Stimulated activated naive CD8-positive, alpha-beta T cell treated with anti-CD3 and anti-CD28 coated beads, Interleukin-15, Interleukin-2, amounts not matched to agents 100 ng/mL and 50 ng/mL, for 24 hours (primary cell): ENCODE results near the gene PPP1R13B.
A peak's percentile ranks its signal among the peaks of the same experiment; 100 is the strongest.

Source experiments
- H3K27ac Mint-ChIP-seq: one replicate; pipeline ENCODE4 v1.8.0; 2021; ENCODE audit warnings: mild to moderate bottlenecking, mixed read lengths
- H3K27me3 Mint-ChIP-seq: one replicate; pipeline ENCODE4 v1.8.0; 2021; ENCODE audit warnings: mixed read lengths
- H3K36me3 Mint-ChIP-seq: one replicate; pipeline ENCODE4 v1.8.0; 2021; ENCODE audit warnings: low read depth, mixed read lengths
- H3K4me1 Mint-ChIP-seq: one replicate; pipeline ENCODE4 v1.8.0; 2021; ENCODE audit warnings: low read depth, mixed read lengths
- H3K4me3 Mint-ChIP-seq: one replicate; pipeline ENCODE4 v1.8.0; 2021; ENCODE audit warnings: mild to moderate bottlenecking, mixed read lengths
- H3K9me3 Mint-ChIP-seq: one replicate; pipeline ENCODE4 v1.8.0; 2021; ENCODE audit warnings: mixed read lengths

The PPP1R13B gene

DNA sequence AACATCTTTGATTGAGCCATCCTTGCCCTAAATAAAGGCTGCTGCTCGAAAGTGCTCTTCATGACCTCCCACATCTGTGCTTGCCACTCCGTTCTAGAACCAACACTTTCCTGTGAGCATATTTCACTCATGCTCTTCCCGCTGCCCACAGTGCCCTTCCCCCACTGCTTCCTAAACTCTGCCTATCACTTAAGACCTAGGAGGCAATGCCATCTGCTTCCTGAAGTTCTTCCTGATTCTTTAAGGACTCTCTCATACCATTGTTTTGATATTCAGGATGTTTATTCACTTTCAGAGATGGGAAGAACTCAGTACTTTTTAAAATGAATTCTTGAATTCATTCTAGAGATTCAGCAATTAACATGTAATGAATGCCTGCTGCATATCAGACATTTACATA is 81.8 kb downstream of the PPP1R13B start:
- H3K9me3 Mint-ChIP-seq: no peaks in the 10 kb centered on the region
- no peak overlapping the region for H3K4me3 Mint-ChIP-seq
- no peak overlapping the region for H3K27ac Mint-ChIP-seq
- H3K27me3 Mint-ChIP-seq: no peaks in the 10 kb centered on the region
- H3K4me1 Mint-ChIP-seq: peaks cover 6% of the 10 kb centered on the region
- no peaks in the 10 kb centered on the region for H3K36me3 Mint-ChIP-seq

DNA sequence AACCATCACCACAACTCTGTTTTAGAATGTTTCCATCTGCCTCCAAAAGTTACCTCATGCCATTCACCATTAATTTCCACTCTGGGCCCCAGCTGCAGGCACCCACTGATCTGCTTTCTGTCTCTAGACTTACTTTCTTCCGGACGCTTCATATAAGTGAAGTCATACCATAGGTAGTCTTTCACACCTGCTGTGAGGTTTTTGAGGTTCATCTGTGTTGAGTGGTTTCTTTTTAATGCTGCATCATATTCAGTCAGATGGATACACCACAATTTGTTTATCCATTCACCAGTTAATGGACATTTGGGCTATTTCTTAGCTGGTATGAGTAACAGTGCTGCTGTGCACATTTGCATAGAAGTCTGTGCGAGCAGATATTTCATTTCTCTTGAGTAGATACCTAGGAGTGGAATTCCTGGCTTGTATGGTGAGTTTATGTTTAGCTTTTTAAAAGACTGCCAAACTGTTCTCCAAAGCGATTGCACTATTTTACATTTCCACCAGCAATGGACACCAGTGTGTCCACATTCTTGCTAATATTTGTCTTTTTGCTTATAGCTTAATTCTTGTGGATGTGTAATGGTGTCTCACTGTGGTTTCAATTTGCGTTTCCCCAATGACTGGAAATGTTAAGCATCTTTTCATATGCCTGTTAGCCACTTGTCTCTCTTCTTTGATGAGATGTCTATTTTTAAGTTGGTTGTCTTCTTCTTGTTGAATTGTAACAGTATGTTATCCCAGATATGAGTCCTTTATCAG is 83.5 kb downstream of the PPP1R13B start:
- H3K4me1 Mint-ChIP-seq: peaks cover 6% of the 10 kb centered on the region
- no peaks in the 10 kb centered on the region for H3K36me3 Mint-ChIP-seq
- no peak overlapping the region for H3K27ac Mint-ChIP-seq
- no peak overlapping the region for H3K4me3 Mint-ChIP-seq
- H3K27me3 Mint-ChIP-seq: no peaks in the 10 kb centered on the region
- H3K9me3 Mint-ChIP-seq: no peaks in the 10 kb centered on the region

DNA sequence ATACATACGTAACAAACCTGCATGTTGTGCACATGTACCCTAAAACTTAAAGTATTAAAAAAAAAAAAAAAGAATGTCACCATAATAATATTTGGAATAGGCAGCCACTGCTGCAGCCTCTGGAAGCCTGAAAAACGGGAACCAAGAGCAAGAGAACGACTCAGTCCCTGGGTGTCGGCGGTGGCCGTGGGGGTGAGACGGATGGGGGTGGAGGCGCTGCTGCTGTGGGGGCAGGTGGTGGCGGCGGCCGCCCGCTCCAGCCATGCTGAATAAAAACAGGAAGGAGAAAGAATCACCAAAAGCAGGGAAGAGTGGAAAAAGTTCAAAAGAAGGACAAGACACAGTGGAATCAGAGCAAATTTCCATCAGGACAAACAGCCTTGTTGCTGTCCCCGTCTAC is 84.8 kb downstream of the PPP1R13B start:
- peaks cover 6% of the 10 kb centered on the region for H3K4me1 Mint-ChIP-seq
- H3K4me3 Mint-ChIP-seq: no peak overlapping the region
- H3K27me3 Mint-ChIP-seq: no peaks in the 10 kb centered on the region
- H3K9me3 Mint-ChIP-seq: no peaks in the 10 kb centered on the region
- H3K27ac Mint-ChIP-seq: no peak overlapping the region
- H3K36me3 Mint-ChIP-seq: no peaks in the 10 kb centered on the region

DNA sequence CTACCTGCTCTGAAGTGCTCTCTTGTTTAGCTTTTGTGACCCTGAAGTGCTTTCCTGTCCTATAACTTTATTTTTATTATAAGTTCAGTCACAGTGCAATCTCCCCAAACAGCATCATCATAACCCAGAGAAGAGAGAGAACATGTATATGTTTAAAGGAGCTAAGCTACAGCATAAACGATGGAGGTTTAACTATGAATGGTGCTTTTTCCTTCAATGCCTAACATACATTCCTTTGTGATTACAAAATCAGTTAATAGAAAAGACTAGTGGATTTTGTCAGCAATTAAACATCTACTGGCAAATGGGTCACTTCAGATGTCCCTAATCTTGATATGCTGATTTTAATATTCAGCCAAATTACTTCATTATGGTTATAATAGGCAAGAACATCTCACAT is 85.3 kb downstream of the PPP1R13B start:
- Mint-ChIP-seq H3K27me3 (no peaks in the 10 kb centered on the region), H3K27ac (no peak overlapping the region), H3K9me3 (no peaks in the 10 kb centered on the region), H3K4me3 (no peak overlapping the region), H3K4me1 (peaks cover 6% of the 10 kb centered on the region), H3K36me3 (no peaks in the 10 kb centered on the region)

DNA sequence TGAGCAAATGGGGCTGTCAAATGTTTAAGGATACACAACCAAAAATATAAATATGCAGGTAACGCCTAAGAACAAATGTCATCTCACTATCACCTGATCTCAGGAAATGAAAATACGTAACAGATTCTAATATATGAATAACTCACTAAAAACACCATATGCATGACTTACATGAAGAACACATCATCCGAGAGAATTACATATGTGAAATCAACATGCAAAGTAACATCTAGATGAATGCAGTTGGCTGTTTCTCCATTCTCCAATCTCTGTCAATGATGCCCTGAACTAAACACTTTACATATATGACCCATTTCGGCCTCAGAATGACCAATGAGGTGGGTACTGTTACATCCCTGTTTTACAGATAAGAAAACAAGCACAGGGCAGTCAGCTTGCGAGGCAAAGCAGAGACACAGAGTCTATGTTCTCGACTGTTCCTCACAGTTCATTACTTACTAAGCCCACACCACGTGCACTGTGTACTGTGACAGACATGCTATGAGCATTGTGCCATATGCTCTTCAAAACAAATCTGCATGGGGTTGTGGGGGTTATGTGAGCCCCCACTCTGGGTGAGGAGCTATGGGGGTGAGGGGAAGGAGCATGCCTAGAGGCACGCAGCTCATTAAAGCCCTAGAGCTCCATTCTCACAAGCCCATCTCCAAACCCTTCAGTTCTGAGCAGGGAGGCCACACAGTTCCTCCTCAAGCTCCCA is 89.2 kb downstream of the PPP1R13B start:
- H3K36me3 Mint-ChIP-seq: peaks cover 2% of the 10 kb centered on the region
- no peaks in the 10 kb centered on the region for H3K27me3 Mint-ChIP-seq
- H3K9me3 Mint-ChIP-seq: no peaks in the 10 kb centered on the region
- no peak overlapping the region for H3K4me3 Mint-ChIP-seq
- no peak overlapping the region for H3K27ac Mint-ChIP-seq
- no peaks in the 10 kb centered on the region for H3K4me1 Mint-ChIP-seq

DNA sequence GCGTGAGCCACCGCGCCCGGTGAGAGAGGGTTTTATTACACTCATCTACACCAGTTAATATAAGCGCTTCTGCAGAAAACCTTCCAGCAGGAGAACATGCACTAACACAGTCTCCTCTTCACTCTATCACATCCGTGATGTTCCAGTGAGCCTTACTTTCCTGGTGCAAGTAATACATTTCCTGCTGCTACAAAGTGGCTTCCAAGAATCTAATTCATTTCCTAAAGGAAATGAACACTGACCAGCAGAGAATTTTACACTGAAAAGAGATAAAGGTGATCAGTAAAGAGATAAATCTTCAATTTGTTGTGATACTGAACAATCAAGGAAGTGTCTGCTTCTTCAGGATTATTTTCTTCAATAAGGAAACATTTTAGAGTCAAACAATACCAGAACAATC is 92.3 kb downstream of the PPP1R13B start:
- Mint-ChIP-seq H3K4me1 (no peaks in the 10 kb centered on the region), H3K36me3 (peaks cover 8% of the 10 kb centered on the region), H3K9me3 (no peaks in the 10 kb centered on the region), H3K27ac (no peak overlapping the region), H3K4me3 (no peak overlapping the region), H3K27me3 (no peaks in the 10 kb centered on the region)

DNA sequence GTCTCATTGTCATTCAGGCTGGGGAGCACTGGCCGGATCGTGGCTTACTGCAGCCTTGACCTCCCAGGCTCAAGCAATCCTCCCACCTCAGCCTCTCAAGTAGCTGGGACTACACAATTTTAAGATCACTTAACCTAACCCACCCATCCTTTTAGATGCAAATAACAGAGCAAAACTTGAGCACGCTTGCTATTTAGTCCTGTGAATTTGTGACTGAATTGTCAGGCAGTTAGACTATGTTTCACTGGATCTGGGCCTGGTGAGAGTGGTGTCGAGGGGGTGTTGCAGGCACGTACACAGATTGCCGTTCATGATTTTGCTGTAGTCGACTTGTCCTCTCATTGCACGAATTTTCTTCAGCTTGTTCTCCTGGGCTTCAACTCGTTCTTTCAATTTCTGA is 93.6 kb downstream of the PPP1R13B start:
- Mint-ChIP-seq H3K4me1 (peaks cover 3% of the 10 kb centered on the region), H3K4me3 (no peak overlapping the region), H3K9me3 (no peaks in the 10 kb centered on the region), H3K27me3 (no peaks in the 10 kb centered on the region), H3K27ac (no peak overlapping the region), H3K36me3 (peaks cover 12% of the 10 kb centered on the region)

DNA sequence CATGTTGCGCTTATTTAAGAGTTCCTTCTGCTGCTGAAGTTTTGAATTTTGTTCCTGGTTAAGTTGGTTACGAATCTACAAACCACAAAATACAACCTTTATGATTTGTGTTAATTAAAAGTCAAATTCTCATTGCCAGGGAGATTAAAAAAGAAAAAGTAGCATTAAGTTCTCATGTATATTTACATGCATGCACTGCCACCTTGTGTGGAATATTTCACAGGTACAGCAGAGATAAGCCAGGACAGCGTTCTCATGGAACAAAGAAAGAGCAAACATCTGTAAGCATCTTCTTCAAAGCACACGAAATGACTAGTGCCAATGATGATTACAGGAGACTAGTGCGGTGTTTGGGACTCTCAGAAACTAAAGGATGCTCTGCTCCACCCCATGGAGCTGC is 97.5 kb downstream of the PPP1R13B start:
- no peaks in the 10 kb centered on the region for H3K9me3 Mint-ChIP-seq
- peaks cover 11% of the 10 kb centered on the region for H3K4me1 Mint-ChIP-seq
- no peak overlapping the region for H3K27ac Mint-ChIP-seq
- no peak overlapping the region for H3K4me3 Mint-ChIP-seq
- H3K36me3 Mint-ChIP-seq: peaks cover 12% of the 10 kb centered on the region
- H3K27me3 Mint-ChIP-seq: no peaks in the 10 kb centered on the region

DNA sequence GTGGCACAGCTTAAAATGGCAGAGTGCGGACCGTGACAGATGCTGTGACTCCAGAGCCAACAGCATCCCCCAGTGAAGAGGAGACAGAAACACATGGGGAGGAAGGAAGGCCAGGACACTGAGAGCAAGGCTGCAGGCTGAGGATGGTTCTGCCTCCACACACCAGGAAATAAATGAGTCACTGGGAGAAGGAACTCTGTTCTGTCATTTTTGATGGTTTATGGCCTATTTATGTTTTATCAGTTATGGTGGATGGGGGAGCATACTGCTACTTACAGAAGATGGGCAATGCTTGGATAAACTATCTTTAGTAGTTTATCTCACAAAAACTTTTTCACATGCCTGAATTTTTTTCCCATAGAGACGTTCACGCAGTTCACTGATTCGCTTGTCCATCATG is 97.9 kb downstream of the PPP1R13B start:
- no peaks in the 10 kb centered on the region for H3K27me3 Mint-ChIP-seq
- peaks cover 11% of the 10 kb centered on the region for H3K4me1 Mint-ChIP-seq
- no peak overlapping the region for H3K4me3 Mint-ChIP-seq
- H3K9me3 Mint-ChIP-seq: no peaks in the 10 kb centered on the region
- H3K36me3 Mint-ChIP-seq: peaks cover 12% of the 10 kb centered on the region
- H3K27ac Mint-ChIP-seq: no peak overlapping the region

DNA sequence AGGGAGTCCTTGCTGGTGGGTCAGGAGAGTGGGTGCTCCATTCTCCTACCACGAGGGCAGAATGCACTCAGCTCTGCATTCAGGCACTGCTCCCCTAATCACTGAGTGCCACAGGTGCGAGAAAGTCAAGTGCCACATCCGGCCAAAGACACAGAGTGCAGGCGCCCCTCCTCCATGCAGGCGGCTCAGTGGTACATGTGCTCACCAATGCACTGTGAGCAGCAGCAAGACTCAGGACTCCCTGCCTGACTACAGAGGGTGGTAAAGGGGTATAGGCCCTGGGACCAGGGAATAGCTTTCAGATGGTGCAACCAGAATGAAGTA is 98.9 kb downstream of the PPP1R13B start:
- no peak overlapping the region for H3K4me3 Mint-ChIP-seq
- no peaks in the 10 kb centered on the region for H3K27me3 Mint-ChIP-seq
- H3K4me1 Mint-ChIP-seq: peaks cover 11% of the 10 kb centered on the region
- H3K9me3 Mint-ChIP-seq: no peaks in the 10 kb centered on the region
- peak overlapping the region; percentile 74 for H3K27ac Mint-ChIP-seq
- peaks cover 12% of the 10 kb centered on the region for H3K36me3 Mint-ChIP-seq

DNA sequence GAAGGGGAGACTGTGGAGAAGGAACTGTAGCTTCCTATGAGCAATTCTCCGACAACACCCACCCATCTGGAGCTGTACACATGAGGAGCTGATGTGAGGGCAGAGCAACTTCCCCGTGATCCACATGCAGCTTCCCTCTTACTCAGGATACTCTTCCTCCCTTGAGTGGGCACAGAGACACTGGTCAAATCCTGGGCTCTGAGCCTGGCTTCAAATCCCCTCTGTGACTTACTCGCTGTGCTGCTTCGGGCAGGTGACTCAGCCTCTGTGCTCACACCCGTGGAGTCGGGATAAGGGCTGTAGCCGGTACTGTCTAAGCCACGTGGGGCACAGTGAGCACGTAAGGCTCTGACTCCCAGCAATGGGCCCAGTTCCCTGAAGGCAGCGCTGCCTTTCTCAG is 100.7 kb downstream of the PPP1R13B start:
- no peak overlapping the region for H3K27ac Mint-ChIP-seq
- H3K4me3 Mint-ChIP-seq: no peak overlapping the region
- H3K4me1 Mint-ChIP-seq: peaks cover 11% of the 10 kb centered on the region
- H3K9me3 Mint-ChIP-seq: no peaks in the 10 kb centered on the region
- peaks cover 4% of the 10 kb centered on the region for H3K36me3 Mint-ChIP-seq
- H3K27me3 Mint-ChIP-seq: no peaks in the 10 kb centered on the region

DNA sequence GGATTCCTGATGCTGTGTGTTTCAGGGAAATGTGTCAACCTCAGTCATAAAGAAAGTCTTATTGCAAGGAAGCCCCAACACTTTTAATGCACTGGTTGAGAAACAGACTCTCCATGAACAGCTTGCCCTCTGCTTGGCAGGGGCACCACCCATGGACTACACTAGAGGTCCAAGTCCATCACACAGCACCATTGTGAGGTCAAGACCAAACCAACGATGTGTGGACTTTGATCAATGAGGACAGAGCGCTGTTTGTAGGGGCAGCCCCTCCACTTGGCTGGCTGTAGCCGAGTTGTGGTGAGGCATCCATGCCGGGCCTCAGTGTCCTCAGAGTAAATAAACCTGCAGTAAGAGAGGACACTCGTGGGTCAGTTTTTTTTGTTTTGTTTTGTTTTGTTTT is 102.0 kb downstream of the PPP1R13B start:
- Mint-ChIP-seq H3K4me1 (peaks cover 11% of the 10 kb centered on the region), H3K27ac (no peak overlapping the region), H3K27me3 (no peaks in the 10 kb centered on the region), H3K9me3 (no peaks in the 10 kb centered on the region), H3K36me3 (peaks cover 4% of the 10 kb centered on the region), H3K4me3 (no peak overlapping the region)

DNA sequence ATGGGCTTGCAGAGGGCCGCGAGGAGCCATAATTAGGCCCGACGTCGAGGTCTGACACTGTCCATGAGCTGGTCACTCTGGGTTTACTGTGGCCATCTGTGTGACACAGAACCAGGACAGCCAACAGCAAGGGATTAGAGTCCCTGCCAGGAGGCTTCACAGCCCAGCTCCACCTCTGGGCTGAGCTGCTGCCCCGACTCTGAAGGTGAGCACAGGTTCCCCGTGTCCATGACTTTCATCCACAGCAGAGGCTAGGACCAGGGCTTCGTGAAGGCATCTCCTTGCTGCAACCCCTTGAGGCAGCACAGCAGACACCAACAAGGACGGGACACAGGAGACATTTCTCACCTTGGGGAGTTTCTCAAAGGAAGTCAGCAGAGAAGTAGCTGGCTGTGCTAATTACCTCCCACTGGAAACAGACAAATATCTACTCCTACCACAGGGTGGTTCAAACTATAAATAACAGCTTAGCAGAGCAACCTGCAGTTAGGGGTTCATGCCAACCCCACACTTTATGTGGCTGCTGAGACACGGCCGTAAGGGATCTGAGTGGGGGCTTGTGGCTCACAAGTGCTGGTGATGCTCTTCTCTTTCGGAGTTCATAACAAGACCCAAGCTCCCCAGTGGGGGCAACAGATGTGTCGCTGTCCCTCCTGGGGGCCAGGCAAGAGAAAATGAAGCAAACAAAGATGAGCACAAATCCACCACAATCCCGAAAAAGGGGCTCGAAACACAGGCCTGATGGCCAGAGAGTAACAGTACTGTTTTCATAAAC is 102.6 kb downstream of the PPP1R13B start:
- Mint-ChIP-seq H3K4me3 (no peak overlapping the region), H3K27me3 (no peaks in the 10 kb centered on the region), H3K27ac (no peak overlapping the region), H3K36me3 (peaks cover 4% of the 10 kb centered on the region), H3K4me1 (peaks cover 11% of the 10 kb centered on the region), H3K9me3 (no peaks in the 10 kb centered on the region)

DNA sequence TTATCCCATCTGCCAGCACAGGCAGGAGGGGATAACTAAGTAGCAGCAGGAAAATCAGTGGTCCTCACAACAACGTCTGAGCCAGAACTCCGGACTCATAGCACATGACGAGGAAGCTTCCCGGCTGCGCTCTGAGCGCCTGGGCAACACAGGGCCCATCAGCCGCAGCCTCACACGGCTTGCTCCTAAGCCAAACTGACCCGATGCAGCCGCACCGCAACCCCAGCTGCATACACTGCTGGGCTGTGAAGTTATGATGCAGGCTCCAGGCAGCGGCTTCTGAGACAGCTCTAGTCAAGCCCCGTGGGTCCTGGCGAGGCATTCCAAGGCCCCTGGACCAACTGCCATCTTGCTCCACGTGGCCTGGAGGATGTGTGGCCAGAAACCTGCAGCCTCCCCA is 103.7 kb downstream of the PPP1R13B start:
- Mint-ChIP-seq H3K27me3 (no peaks in the 10 kb centered on the region), H3K9me3 (no peaks in the 10 kb centered on the region), H3K4me1 (peaks cover 7% of the 10 kb centered on the region), H3K4me3 (no peak overlapping the region), H3K27ac (no peak overlapping the region), H3K36me3 (no peaks in the 10 kb centered on the region)

DNA sequence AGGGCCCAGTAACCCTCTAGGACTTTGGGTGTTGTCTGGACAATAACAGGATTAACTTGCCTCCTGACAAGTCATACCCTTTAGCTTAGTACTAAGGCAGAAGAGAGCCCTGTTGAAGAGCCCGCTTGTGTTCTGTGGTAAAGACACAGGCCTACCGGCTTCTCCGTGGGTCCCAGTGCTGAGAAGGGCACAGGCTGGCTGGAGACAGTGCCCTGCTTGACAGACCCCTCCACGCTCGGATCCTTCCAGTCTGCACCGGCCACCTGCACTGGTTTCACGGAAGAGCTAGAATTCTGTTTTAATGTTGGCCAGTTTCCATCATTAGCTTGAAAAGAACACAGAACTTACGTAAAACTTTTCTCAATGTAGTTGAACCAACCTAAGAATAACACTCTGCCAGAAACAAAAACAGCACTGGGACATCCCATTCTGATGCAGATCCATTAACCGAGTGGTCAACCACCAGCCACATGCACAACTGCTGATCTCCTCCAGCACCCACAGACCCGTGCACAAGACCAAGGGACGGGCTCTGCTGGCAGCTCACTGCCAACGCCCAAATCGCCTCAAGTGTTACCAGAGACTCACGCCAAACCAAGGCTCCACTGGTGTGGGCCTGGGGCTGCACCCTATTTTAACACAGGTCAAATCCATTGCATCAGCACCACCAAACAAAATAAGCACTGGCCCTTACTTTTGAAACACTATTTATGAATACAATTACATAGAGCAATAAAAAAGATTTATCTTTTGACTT is 104.7 kb downstream of the PPP1R13B start:
- Mint-ChIP-seq H3K27ac (no peak overlapping the region), H3K9me3 (no peaks in the 10 kb centered on the region), H3K27me3 (no peaks in the 10 kb centered on the region), H3K36me3 (peaks cover 4% of the 10 kb centered on the region), H3K4me3 (no peak overlapping the region), H3K4me1 (no peaks in the 10 kb centered on the region)
